ENCODE results near the gene CMIP. TPM values are rescaled to one million over a fixed set of nuclear protein-coding genes. Genes with fewer than 3 reads are reported as not detected.

The CMIP gene
- total RNA-seq, 1 experiment from 2014 or later = 53.6 TPM

DNA sequence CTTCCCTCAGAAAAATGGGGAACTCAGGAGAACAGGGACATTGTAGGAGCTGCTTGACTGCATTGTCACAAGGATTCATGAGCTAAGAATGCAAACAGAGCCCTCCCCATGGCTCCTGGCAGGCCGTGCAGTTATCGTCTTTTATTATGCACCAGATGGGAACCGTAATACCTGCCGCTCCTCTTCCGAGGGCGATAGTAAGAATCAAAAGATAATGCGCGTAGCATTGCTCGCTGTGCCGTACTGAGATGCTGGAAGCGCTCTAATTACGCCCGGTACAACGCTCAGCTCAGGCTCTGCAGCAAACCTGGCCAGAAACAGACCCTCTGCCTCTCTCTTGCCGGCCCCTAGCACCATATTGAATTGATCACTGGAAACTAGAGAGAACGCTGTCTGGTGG is 247.4 kb downstream of the CMIP start:
- CTCF ChIA-PET = interaction anchor here (1.2 to 1.7 kb wide), 3 partner anchors 9 to 287 kb away, joined by 3 to 6 read pairs (median 4); no protein-coding TSS in a partner anchor

GRCh38 chr16:81692571-81692970 is 248.0 kb downstream of the CMIP start:
- Mint-ChIP-seq H3K4me1 (ENCODE audit: insufficient read depth, unreplicated experiment) (no peaks in the 10 kb centered on the region), H3K9me3 (ENCODE audit: unreplicated experiment) (no peaks in the 10 kb centered on the region), H3K27me3 (ENCODE audit: insufficient read depth, unreplicated experiment) (no peaks in the 10 kb centered on the region), H3K36me3 (ENCODE audit: insufficient read depth, unreplicated experiment) (peaks cover 12% of the 10 kb centered on the region), H3K27ac (ENCODE audit: low read depth, unreplicated experiment) (no peak overlapping the region), H3K4me3 (ENCODE audit: unreplicated experiment) (no peak overlapping the region)
- POLR2A ChIA-PET = no interaction called here
- intact Hi-C loops (cut with micrococcal nuclease) = no loop called here
- no TSS peak for BruUV-seq (replicated peaks)
- no peak for DNase-seq (ENCODE audit: unreplicated experiment)
- no peak for TF ChIP-seq CTCF (IDR thresholded peaks at IDR 0.05; ENCODE audit: unreplicated experiment)
- CTCF ChIA-PET = interaction anchor here (0.6 to 1.7 kb wide), 4 partner anchors 10 to 99 kb away, joined by 3 to 6 read pairs (median 3); no protein-coding TSS in a partner anchor

More for the DNA sequence above, 247.4 kb downstream of the CMIP start:
- Mint-ChIP-seq H3K4me1 (ENCODE audit: insufficient read depth, unreplicated experiment) (no peaks in the 10 kb centered on the region), H3K27ac (ENCODE audit: low read depth, unreplicated experiment) (no peak overlapping the region), H3K9me3 (ENCODE audit: unreplicated experiment) (no peaks in the 10 kb centered on the region), H3K36me3 (ENCODE audit: insufficient read depth, unreplicated experiment) (peaks cover 8% of the 10 kb centered on the region), H3K27me3 (ENCODE audit: insufficient read depth, unreplicated experiment) (no peaks in the 10 kb centered on the region), H3K4me3 (ENCODE audit: unreplicated experiment) (no peak overlapping the region)
- no TSS peak for BruUV-seq (replicated peaks)
- intact Hi-C loops (cut with micrococcal nuclease) = no loop called here
- DNase-seq (ENCODE audit: unreplicated experiment) = no peak
- no peak for TF ChIP-seq CTCF (IDR thresholded peaks at IDR 0.05; ENCODE audit: unreplicated experiment)
- POLR2A ChIA-PET = no interaction called here

DNA sequence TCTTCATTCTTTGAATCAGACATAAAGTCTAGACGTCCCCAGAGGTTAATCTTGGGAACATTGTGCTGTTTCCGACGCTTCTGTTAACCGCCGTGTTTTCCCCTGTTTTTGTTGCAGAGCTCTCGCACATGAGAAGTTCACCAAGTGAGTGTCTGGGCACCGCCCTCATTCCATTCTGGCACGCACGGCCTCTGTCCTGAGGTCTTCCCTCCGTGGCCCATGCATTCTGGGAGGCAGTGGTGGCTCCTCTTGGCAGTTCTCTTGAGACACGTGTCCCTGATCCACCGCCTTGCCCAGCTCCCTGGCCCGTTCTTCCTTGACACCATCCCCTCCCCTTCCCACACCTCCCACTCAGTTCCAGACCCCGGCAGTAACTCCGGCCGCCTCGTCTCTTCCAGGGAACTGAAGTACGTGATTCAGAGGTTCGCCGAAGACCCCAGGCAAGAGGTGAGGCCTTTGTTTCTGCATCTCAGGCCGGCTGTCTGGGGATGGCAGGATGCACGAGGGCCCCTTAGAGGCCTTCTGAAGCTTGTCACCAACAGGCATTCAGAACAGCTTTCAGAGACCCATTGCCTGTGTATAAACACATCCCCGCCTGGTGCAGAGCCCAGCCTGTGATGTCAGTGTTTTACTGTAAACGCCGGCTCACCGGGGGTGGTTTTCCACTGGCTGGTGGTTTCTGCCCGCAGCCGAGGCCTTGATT is 248.6 kb downstream of the CMIP start:
- intact Hi-C loops (cut with micrococcal nuclease) = no loop called here
- TF ChIP-seq CTCF (IDR thresholded peaks at IDR 0.05; ENCODE audit: unreplicated experiment) = no peak

GRCh38 chr16:81693744-81694303 is 249.2 kb downstream of the CMIP start:
- Mint-ChIP-seq H3K9me3 (ENCODE audit: unreplicated experiment) (no peaks in the 10 kb centered on the region), H3K36me3 (ENCODE audit: insufficient read depth, unreplicated experiment) (peaks cover 21% of the 10 kb centered on the region), H3K27me3 (ENCODE audit: insufficient read depth, unreplicated experiment) (no peaks in the 10 kb centered on the region), H3K27ac (ENCODE audit: low read depth, unreplicated experiment) (no peak overlapping the region), H3K4me1 (ENCODE audit: insufficient read depth, unreplicated experiment) (no peaks in the 10 kb centered on the region), H3K4me3 (ENCODE audit: unreplicated experiment) (no peak overlapping the region)
- no peak for DNase-seq (ENCODE audit: unreplicated experiment)
- intact Hi-C loops (cut with micrococcal nuclease) = no loop called here
- no peak for TF ChIP-seq CTCF (IDR thresholded peaks at IDR 0.05; ENCODE audit: unreplicated experiment)
- POLR2A ChIA-PET = no interaction called here
- CTCF ChIA-PET = interaction anchor here (0.8 to 1.7 kb wide), 2 partner anchors 29 to 50 kb away, joined by 3 to 6 read pairs; no protein-coding TSS in a partner anchor
- no TSS peak for BruUV-seq (replicated peaks)

More for the DNA sequence above, 248.6 kb downstream of the CMIP start:
- no peaks in the 10 kb centered on the region for H3K27me3 Mint-ChIP-seq (ENCODE audit: insufficient read depth, unreplicated experiment)
- POLR2A ChIA-PET = no interaction called here
- H3K4me3 Mint-ChIP-seq (ENCODE audit: unreplicated experiment) = no peak overlapping the region
- CTCF ChIA-PET = interaction anchor here (0.6 to 1.7 kb wide), 6 partner anchors 10 to 289 kb away, joined by 3 to 6 read pairs (median 3); no protein-coding TSS in a partner anchor
- H3K4me1 Mint-ChIP-seq (ENCODE audit: insufficient read depth, unreplicated experiment) = no peaks in the 10 kb centered on the region
- BruUV-seq (replicated peaks) = no TSS peak
- H3K27ac Mint-ChIP-seq (ENCODE audit: low read depth, unreplicated experiment) = no peak overlapping the region
- no peak for DNase-seq (ENCODE audit: unreplicated experiment)
- no peaks in the 10 kb centered on the region for H3K9me3 Mint-ChIP-seq (ENCODE audit: unreplicated experiment)
- H3K36me3 Mint-ChIP-seq (ENCODE audit: insufficient read depth, unreplicated experiment) = peaks cover 15% of the 10 kb centered on the region
